Ishikawa (cell line): Measurements from ENCODE around the gene CD164L2.

Source experiments
- CEBPB ChIP-seq: IDR thresholded peaks from 2 replicates; pipeline ENCODE4 v1.6.1; 2012
- CREB1 ChIP-seq: IDR thresholded peaks from 2 replicates; pipeline ENCODE4 v1.6.1; 2012; ENCODE audit warnings: low read depth
- EGR1 ChIP-seq: IDR thresholded peaks from 2 replicates; pipeline ENCODE4 v1.6.1; 2012
- EP300 ChIP-seq: IDR thresholded peaks from 2 replicates; pipeline ENCODE4 v1.6.1; 2012; ENCODE audit warnings: borderline replicate concordance
- FOXM1 ChIP-seq: IDR thresholded peaks from 2 replicates; pipeline ENCODE4 v1.6.1; 2012; ENCODE audit warnings: low read depth, borderline replicate concordance
- NFIC ChIP-seq: IDR thresholded peaks from 2 replicates; pipeline ENCODE4 v1.6.1; 2012
- RAD21 ChIP-seq: IDR thresholded peaks from 2 replicates; pipeline ENCODE4 v1.6.1; 2012; ENCODE audit warnings: low read depth
- TAF1 ChIP-seq: IDR thresholded peaks from 2 replicates; pipeline ENCODE4 v1.6.1; 2012; ENCODE audit warnings: low read depth, mild to moderate bottlenecking
- TCF12 ChIP-seq: IDR thresholded peaks from 2 replicates; pipeline ENCODE4 v1.6.1; 2012; ENCODE audit warnings: low read depth
- TEAD4 ChIP-seq: IDR thresholded peaks from 2 replicates; pipeline ENCODE4 v1.6.1; 2012
- YY1 ChIP-seq: IDR thresholded peaks from 2 replicates; pipeline ENCODE4 v1.6.1; 2012; ENCODE audit warnings: low read depth
- ZBTB7A ChIP-seq: IDR thresholded peaks from 2 replicates; pipeline ENCODE4 v1.6.1; 2012; ENCODE audit warnings: low read depth
- TF ChIP-seq, protein P1 (sequence below): IDR thresholded peaks from 2 replicates; pipeline ENCODE4 v1.6.1; 2012
- TF ChIP-seq, protein P2 (sequence below): IDR thresholded peaks from 2 replicates; pipeline ENCODE4 v1.6.1; 2012
- TF ChIP-seq, protein P3 (sequence below): IDR thresholded peaks from 2 replicates; pipeline ENCODE4 v1.6.1; 2012; ENCODE audit warnings: low read depth, mild to moderate bottlenecking

Gene CD164L2

DNA sequence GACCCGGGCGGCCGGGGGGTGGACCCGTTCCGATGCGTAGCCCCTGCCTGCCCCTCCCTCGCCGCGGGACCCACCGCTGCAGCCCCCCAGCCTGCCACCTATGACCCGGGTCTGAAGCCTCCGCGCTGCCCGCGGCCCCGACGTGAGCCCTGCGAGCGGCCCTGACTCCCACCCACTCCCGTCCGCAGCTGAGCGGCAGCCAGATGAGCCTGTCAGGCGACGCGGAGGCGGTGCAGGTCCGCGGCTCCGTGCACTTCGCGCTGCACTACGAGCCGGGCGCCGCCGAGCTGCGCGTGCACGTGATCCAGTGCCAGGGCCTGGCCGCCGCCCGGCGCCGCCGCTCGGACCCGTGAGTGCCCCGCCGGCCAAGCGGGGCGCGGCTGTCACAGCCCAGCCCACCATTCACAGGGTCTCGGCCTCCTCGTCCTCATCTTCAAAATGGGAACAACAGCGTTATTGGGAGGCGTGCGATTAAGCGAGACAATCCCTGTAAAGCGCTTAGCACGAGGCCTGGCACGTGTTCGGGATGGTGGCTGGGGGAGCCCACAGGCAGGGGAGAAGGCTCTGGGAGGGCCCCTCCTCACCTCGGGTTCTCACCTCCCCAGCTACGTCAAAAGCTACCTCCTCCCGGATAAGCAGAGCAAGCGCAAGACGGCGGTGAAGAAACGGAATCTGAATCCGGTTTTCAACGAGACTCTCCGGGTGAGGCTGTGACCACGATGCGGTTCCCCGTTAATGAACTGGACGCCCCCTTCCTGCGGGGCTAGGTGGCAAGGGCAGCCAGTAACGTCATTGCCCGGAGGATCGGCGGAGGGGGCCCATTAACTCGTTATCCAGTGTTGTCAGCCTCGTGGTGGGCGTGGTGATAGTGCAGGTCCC lies 33.1 kb downstream of the CD164L2 start:
- TF ChIP-seq, protein P1, sequence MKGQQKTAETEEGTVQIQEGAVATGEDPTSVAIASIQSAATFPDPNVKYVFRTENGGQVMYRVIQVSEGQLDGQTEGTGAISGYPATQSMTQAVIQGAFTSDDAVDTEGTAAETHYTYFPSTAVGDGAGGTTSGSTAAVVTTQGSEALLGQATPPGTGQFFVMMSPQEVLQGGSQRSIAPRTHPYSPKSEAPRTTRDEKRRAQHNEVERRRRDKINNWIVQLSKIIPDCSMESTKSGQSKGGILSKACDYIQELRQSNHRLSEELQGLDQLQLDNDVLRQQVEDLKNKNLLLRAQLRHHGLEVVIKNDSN, result no peak
- no peak for TF ChIP-seq EGR1
- no peak for TF ChIP-seq YY1
- no peak for TF ChIP-seq FOXM1
- TF ChIP-seq CREB1, result no peak
- TF ChIP-seq CEBPB, result no peak
- no peak for TF ChIP-seq RAD21
- TF ChIP-seq, protein P2, sequence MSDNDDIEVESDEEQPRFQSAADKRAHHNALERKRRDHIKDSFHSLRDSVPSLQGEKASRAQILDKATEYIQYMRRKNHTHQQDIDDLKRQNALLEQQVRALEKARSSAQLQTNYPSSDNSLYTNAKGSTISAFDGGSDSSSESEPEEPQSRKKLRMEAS, result no peak
- TF ChIP-seq NFIC, result no peak
- no peak for TF ChIP-seq EP300
- TF ChIP-seq TCF12, result no peak
- no peak for TF ChIP-seq TAF1
- TF ChIP-seq, protein P3, sequence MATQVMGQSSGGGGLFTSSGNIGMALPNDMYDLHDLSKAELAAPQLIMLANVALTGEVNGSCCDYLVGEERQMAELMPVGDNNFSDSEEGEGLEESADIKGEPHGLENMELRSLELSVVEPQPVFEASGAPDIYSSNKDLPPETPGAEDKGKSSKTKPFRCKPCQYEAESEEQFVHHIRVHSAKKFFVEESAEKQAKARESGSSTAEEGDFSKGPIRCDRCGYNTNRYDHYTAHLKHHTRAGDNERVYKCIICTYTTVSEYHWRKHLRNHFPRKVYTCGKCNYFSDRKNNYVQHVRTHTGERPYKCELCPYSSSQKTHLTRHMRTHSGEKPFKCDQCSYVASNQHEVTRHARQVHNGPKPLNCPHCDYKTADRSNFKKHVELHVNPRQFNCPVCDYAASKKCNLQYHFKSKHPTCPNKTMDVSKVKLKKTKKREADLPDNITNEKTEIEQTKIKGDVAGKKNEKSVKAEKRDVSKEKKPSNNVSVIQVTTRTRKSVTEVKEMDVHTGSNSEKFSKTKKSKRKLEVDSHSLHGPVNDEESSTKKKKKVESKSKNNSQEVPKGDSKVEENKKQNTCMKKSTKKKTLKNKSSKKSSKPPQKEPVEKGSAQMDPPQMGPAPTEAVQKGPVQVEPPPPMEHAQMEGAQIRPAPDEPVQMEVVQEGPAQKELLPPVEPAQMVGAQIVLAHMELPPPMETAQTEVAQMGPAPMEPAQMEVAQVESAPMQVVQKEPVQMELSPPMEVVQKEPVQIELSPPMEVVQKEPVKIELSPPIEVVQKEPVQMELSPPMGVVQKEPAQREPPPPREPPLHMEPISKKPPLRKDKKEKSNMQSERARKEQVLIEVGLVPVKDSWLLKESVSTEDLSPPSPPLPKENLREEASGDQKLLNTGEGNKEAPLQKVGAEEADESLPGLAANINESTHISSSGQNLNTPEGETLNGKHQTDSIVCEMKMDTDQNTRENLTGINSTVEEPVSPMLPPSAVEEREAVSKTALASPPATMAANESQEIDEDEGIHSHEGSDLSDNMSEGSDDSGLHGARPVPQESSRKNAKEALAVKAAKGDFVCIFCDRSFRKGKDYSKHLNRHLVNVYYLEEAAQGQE, result no peak
- TF ChIP-seq TEAD4, result no peak
- no peak for TF ChIP-seq ZBTB7A

DNA sequence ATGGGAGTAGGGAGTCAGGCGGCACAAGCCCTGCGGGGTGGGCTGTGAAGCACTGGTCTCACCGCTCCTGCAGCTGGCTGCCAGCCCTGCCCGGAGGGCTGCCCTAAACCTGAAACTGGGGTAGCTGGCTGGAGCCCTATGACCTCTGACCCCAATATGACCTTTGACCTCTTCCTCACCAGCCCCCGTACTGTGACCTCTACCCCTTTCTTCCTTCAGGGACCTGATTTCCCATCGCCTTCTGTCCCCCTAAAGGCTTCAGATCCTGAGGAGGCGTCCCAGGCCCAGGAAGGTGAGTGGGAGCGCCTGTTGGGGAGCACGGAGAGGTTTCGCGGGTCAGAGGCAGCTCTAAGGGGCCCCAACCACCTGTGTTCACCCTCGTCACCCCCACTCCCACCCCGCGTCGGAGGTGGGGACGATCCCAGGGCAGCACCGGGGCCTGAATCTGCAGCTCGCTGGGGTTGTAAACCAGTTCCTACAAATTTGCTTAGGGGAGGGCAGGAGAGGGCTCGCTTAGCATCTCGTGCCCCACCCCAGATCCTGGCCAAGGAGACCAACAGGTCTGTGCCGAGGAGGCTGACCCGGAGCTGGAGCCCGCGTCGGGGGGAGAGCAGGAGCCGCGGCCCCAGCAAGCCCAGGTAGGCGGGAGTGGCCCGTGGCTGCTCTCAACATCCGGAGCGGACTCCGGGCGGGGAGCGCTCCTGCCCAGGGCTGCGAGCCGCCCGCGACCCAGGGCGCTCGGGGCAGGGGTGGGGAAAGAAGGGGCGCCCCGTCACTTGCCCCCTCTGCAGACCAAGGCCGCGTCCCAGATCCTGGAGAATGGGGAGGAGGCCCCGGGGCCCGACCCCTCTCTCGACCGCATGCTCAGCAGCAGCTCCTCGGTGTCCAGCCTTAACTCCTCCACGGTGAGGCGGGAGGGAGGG lies 34.0 kb downstream of the CD164L2 start:
- TF ChIP-seq CEBPB (no peak), TEAD4 (peak; percentile 29), ZBTB7A (peak; percentile 34; the same call in 1 of the 2 replicates), NFIC (peak; percentile 40; the same call in 1 of the 2 replicates), FOXM1 (0 out of 2 replicates have a peak, but pooled peaks have one; percentile 12), RAD21 (peak; percentile 9; the same call in 1 of the 2 replicates), TAF1 (no peak), EGR1 (no peak), YY1 (0 out of 2 replicates have a peak, but pooled peaks have one; percentile 15), TCF12 (peak; percentile 41; the same call in 1 of the 2 replicates)
- TF ChIP-seq, protein P3, result no peak
- TF ChIP-seq, protein P2, result peak; percentile 23; the same call in 1 of the 2 replicates
- TF ChIP-seq, protein P1, result no peak

DNA sequence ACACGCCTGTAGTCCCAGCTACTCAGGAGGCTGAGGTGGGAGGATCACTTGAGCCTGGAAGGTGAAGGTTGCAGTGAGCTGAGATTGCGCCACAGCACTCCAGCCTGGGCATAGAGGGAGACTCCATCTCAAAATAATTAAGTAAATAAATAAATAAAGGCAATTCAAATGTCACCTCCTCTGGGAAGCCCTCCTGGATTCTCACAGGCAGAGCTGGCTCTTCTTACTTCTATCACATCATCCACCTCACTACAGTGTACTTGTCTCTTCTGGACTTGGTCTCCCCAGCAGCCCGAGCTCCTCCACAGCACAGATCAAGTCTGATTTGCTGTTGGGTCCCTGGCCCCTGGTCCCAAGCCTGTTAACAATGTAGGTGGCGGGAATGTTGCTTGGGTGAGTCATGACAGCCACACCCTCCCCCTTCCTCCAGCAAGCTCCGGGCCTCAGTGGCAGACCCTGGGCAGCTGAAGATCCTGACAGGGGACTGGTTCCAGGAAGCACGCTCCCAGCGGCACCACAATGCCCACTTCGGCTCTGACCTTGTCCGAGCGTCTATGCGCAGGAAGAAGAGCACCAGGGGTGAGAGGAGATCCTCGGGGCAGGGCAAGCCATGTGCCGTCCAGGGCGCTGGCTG lies 36.0 kb downstream of the CD164L2 start:
- TF ChIP-seq TEAD4 (peak; percentile 45; the same call in 1 of the 2 replicates), NFIC (no peak), ZBTB7A (no peak)

DNA sequence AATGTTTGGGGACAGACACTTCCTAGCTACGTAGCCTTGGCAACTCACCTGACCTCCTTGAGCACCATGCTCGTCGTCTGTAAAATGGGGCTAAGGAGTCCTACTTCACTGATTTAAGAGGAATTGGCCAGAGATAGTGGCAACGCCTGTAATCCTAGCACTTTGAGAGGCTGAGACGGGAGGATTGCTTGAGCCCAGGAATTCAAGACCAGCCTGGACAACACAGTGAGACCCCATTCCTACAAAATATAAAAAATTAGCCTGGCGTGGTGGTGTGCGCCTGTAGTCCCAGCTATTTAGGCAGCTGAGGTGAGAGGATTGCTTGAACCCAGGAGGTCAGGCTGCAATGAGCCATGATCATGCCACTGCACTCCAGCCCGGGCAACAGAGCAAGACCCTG lies 36.8 kb downstream of the CD164L2 start:
- TF ChIP-seq EP300 (no peak), NFIC (no peak), YY1 (no peak), EGR1 (no peak), CREB1 (no peak), TAF1 (no peak), TCF12 (no peak), CEBPB (no peak), TEAD4 (no peak), ZBTB7A (no peak), RAD21 (no peak)
- TF ChIP-seq, protein P1, result no peak
- TF ChIP-seq, protein P2, result no peak
- TF ChIP-seq, protein P3, result no peak
